Ishikawa (cell line): ENCODE results near the gene FOXI1.

Source experiments
- CEBPB ChIP-seq: IDR thresholded peaks from 2 replicates; pipeline ENCODE4 v1.6.1; 2012
- CREB1 ChIP-seq: IDR thresholded peaks from 2 replicates; pipeline ENCODE4 v1.6.1; 2012; ENCODE audit warnings: low read depth
- EGR1 ChIP-seq: IDR thresholded peaks from 2 replicates; pipeline ENCODE4 v1.6.1; 2012
- EP300 ChIP-seq: IDR thresholded peaks from 2 replicates; pipeline ENCODE4 v1.6.1; 2012; ENCODE audit warnings: borderline replicate concordance
- FOXM1 ChIP-seq: IDR thresholded peaks from 2 replicates; pipeline ENCODE4 v1.6.1; 2012; ENCODE audit warnings: low read depth, borderline replicate concordance
- NFIC ChIP-seq: IDR thresholded peaks from 2 replicates; pipeline ENCODE4 v1.6.1; 2012
- RAD21 ChIP-seq: IDR thresholded peaks from 2 replicates; pipeline ENCODE4 v1.6.1; 2012; ENCODE audit warnings: low read depth
- REST ChIP-seq: IDR thresholded peaks from 2 replicates; pipeline ENCODE4 v1.6.1; 2012; ENCODE audit warnings: low read depth, mild to moderate bottlenecking
- TAF1 ChIP-seq: IDR thresholded peaks from 2 replicates; pipeline ENCODE4 v1.6.1; 2012; ENCODE audit warnings: low read depth, mild to moderate bottlenecking
- TCF12 ChIP-seq: IDR thresholded peaks from 2 replicates; pipeline ENCODE4 v1.6.1; 2012; ENCODE audit warnings: low read depth
- TEAD4 ChIP-seq: IDR thresholded peaks from 2 replicates; pipeline ENCODE4 v1.6.1; 2012
- YY1 ChIP-seq: IDR thresholded peaks from 2 replicates; pipeline ENCODE4 v1.6.1; 2012; ENCODE audit warnings: low read depth
- ZBTB7A ChIP-seq: IDR thresholded peaks from 2 replicates; pipeline ENCODE4 v1.6.1; 2012; ENCODE audit warnings: low read depth
- TF ChIP-seq, protein P1 (sequence below): IDR thresholded peaks from 2 replicates; pipeline ENCODE4 v1.6.1; 2012
- TF ChIP-seq, protein P2 (sequence below): IDR thresholded peaks from 2 replicates; pipeline ENCODE4 v1.6.1; 2012

FOXI1 gene

GRCh38 chr5:170132269-170132975 lies 26.7 kb downstream of the FOXI1 start:
- TF ChIP-seq TEAD4 = peak; percentile 17; the same call in 1 of the 2 replicates
- no peak for TF ChIP-seq TCF12
- TF ChIP-seq REST = no peak
- TF ChIP-seq EP300 = no peak
- TF ChIP-seq YY1 = no peak

GRCh38 chr5:170132976-170133448 lies 27.3 kb downstream of the FOXI1 start:
- TF ChIP-seq CREB1 (no peak), REST (no peak), RAD21 (no peak), CEBPB (no peak), TEAD4 (no peak), TAF1 (no peak)

GRCh38 chr5:170135796-170136490 lies 30.2 kb downstream of the FOXI1 start:
- no peak for TF ChIP-seq CEBPB
- TF ChIP-seq ZBTB7A = no peak
- TF ChIP-seq NFIC = no peak
- no peak for TF ChIP-seq REST
- TF ChIP-seq, protein P1, sequence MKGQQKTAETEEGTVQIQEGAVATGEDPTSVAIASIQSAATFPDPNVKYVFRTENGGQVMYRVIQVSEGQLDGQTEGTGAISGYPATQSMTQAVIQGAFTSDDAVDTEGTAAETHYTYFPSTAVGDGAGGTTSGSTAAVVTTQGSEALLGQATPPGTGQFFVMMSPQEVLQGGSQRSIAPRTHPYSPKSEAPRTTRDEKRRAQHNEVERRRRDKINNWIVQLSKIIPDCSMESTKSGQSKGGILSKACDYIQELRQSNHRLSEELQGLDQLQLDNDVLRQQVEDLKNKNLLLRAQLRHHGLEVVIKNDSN = no peak
- no peak for TF ChIP-seq TAF1
- TF ChIP-seq EGR1 = no peak
- TF ChIP-seq YY1 = no peak
- no peak for TF ChIP-seq TEAD4
- TF ChIP-seq, protein P2, sequence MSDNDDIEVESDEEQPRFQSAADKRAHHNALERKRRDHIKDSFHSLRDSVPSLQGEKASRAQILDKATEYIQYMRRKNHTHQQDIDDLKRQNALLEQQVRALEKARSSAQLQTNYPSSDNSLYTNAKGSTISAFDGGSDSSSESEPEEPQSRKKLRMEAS = no peak
- TF ChIP-seq RAD21 = no peak
- TF ChIP-seq CREB1 = no peak
- no peak for TF ChIP-seq FOXM1
- no peak for TF ChIP-seq EP300

- TF ChIP-seq NFIC (no peak), YY1 (no peak), TCF12 (no peak), ZBTB7A (no peak), CREB1 (no peak), EP300 (no peak), FOXM1 (no peak), EGR1 (no peak), TAF1 (no peak), REST (no peak), RAD21 (no peak), TEAD4 (no peak)
- TF ChIP-seq, protein P1 = no peak
Observed at GRCh38 chr5:170136506-170136905, 30.8 kb downstream of the FOXI1 start.
